CD14-positive monocyte (primary cell): Measurements from ENCODE around the gene IMPACT. TPM values are rescaled to one million over a fixed set of nuclear protein-coding genes. Genes with fewer than 3 reads are reported as not detected.

Experiments
- DNase-seq, 3 donors: peaks; one replicate each; pipeline ENCODE4 v3.0.0-alpha.2; 2011 to 2022
- H2AFZ ChIP-seq: 2 replicates; pipeline ENCODE4 v1.6.0; 2012; ENCODE audit warnings: mild to moderate bottlenecking, low read depth, low read length, inconsistent platforms; ENCODE audit not compliant: insufficient read depth, poor library complexity, severe bottlenecking
- H3K27ac ChIP-seq, 2 donors: 1 replicate in 1 of 2; 2 replicates in 1 of 2; pipeline ENCODE4 v1.5.1; 2012 to 2013; ENCODE audit warnings: low read length in 2 of 2, control low read depth in 1 of 2, inconsistent platforms in 1 of 2, low read depth in 1 of 2, mild to moderate bottlenecking in 1 of 2
- H3K27me3 ChIP-seq, 2 donors: one replicate each; pipeline versions ENCODE4 v1.6.0 to v1.6.1; 2011 to 2013; ENCODE audit warnings: low read length in 2 of 2; ENCODE audit not compliant: control insufficient read depth in 2 of 2, insufficient read depth in 2 of 2
- H3K36me3 ChIP-seq, 2 donors: replicated peaks in 1 of 2; 1 replicate in 1 of 2; 2 replicates in 1 of 2; pipeline versions ENCODE4 v1.5.1 to v1.6.1; 2012 to 2013; ENCODE audit warnings: low read length in 2 of 2, control low read depth in 1 of 2, inconsistent platforms in 1 of 2, mild to moderate bottlenecking in 1 of 2; ENCODE audit not compliant: insufficient read depth in 2 of 2, control insufficient read depth in 1 of 2
- H3K4me1 ChIP-seq, 2 donors: 1 replicate in 1 of 2; 2 replicates in 1 of 2; pipeline versions ENCODE4 v1.5.1 to v1.6.1; 2012 to 2013; ENCODE audit warnings: low read length in 2 of 2, control low read depth in 1 of 2, inconsistent platforms in 1 of 2, mild to moderate bottlenecking in 1 of 2, moderate library complexity in 1 of 2; ENCODE audit not compliant: insufficient read depth in 2 of 2, control insufficient read depth in 1 of 2
- H3K4me2 ChIP-seq: replicated peaks from 2 replicates; pipeline ENCODE3; 2012; ENCODE audit warnings: low read length, moderate library complexity, mild to moderate bottlenecking; ENCODE audit not compliant: poor library complexity, severe bottlenecking; ENCODE audit errors: extremely low read depth
- H3K4me3 ChIP-seq, 3 experiments: fragments of 200-600 bp in 1 of 3; sonication (generic) in 1 of 3; replicated peaks in 1 of 3; 1 replicate in 2 of 3; 2 replicates in 1 of 3; pipeline ENCODE4 v1.5.1; 2011 to 2013; ENCODE audit warnings: low read length in 3 of 3, mild to moderate bottlenecking in 3 of 3, control low read depth in 2 of 3, low read depth in 2 of 3, inconsistent platforms in 1 of 3, moderate library complexity in 1 of 3
- H3K79me2 ChIP-seq: 2 replicates; pipeline ENCODE4 v1.6.0; 2012; ENCODE audit warnings: mild to moderate bottlenecking, control low read depth, inconsistent platforms, low read length, moderate library complexity; ENCODE audit not compliant: insufficient read depth
- H3K9ac ChIP-seq: 2 replicates; pipeline ENCODE4 v1.6.0; 2017; ENCODE audit warnings: low read length, mild to moderate bottlenecking; ENCODE audit not compliant: insufficient read depth, poor library complexity, severe bottlenecking
- H3K9me3 ChIP-seq, 2 donors: replicated peaks in 1 of 2; 1 replicate in 1 of 2; 2 replicates in 1 of 2; pipeline versions ENCODE4 v1.5.1 to v1.6.1; 2012 to 2013; ENCODE audit warnings: low read length in 2 of 2, control low read depth in 1 of 2; ENCODE audit not compliant: control insufficient read depth in 1 of 2, insufficient read depth in 1 of 2
- H4K20me1 ChIP-seq: 2 replicates; pipeline ENCODE4 v1.6.0; 2012; ENCODE audit warnings: mild to moderate bottlenecking, low read length, control low read depth, moderate library complexity; ENCODE audit not compliant: insufficient read depth
- H3K27ac Mint-ChIP-seq, 7 donors: one replicate each; pipeline ENCODE4 v1.8.0; 2020; ENCODE audit warnings: mild to moderate bottlenecking in 7 of 7, mixed read lengths in 7 of 7, moderate library complexity in 6 of 7, inconsistent platforms in 2 of 7
- H3K27me3 Mint-ChIP-seq, 3 donors: one replicate each; pipeline ENCODE4 v1.8.0; 2021 to 2022; ENCODE audit warnings: low read depth in 3 of 3, mild to moderate bottlenecking in 3 of 3, mixed read lengths in 3 of 3, moderate library complexity in 3 of 3, inconsistent platforms in 1 of 3
- H3K36me3 Mint-ChIP-seq, 2 donors: one replicate each; pipeline ENCODE4 v1.8.0; 2020; ENCODE audit warnings: mixed read lengths in 2 of 2, inconsistent platforms in 1 of 2, mild to moderate bottlenecking in 1 of 2
- H3K4me1 Mint-ChIP-seq: one replicate; pipeline ENCODE4 v1.8.0; 2020; ENCODE audit warnings: mild to moderate bottlenecking, mixed read lengths
- H3K4me3 Mint-ChIP-seq, 2 donors: one replicate each; pipeline ENCODE4 v1.8.0; 2020; ENCODE audit warnings: mild to moderate bottlenecking in 2 of 2, mixed read lengths in 2 of 2, moderate library complexity in 1 of 2
- H3K9me3 Mint-ChIP-seq, 7 donors: one replicate each; pipeline ENCODE4 v1.8.0; 2020 to 2022; ENCODE audit warnings: mixed read lengths in 7 of 7, mild to moderate bottlenecking in 6 of 7, moderate library complexity in 6 of 7, inconsistent platforms in 2 of 7
- CTCF ChIP-seq: fragments of 200-600 bp; IDR thresholded peaks from one replicate; pipeline ENCODE4 v1.8.0; 2022; ENCODE audit warnings: antibody characterized with exemption, mild to moderate bottlenecking
- WGBS: methylation state at CpG from one replicate; pipeline ENCODE4 v1.1.5; 2013; ENCODE audit warnings: missing lambda C conversion rate; ENCODE audit not compliant: insufficient coverage; 5-methylcytosine and 5-hydroxymethylcytosine counted together
- intact Hi-C, 2 donors: fragments of 100-400 bp; cut with micrococcal nuclease; formaldehyde crosslinking; loops; one replicate each; pipeline versions ENCODE4 v1.15.0 to v1.15.1; 2023
- polyA plus RNA-seq, 3 donors: library from polyadenylated mRNA; depleted of rRNA in 1 of 3; unstranded in 2 of 3; stranded (reverse) in 1 of 3; fragments of 300-500 nt in 2 of 3; fragments of >200 nt in 1 of 3; fragmentation: Illumina TruSeq in 2 of 3; gene quantifications; 1 replicate in 2 of 3; 2 replicates in 1 of 3; pipeline ENCODE4 v1.2.3, GENCODE V29; 2012 to 2021

The IMPACT gene
- polyA plus RNA-seq, 3 donors, result 8.9 to 19.7 (median 15.8) TPM

GRCh38 chr18:24446453-24446852 lies 20.0 kb downstream of the IMPACT start:
- intact Hi-C loops, result no loop called here
- H3K36me3 Mint-ChIP-seq, result peaks cover 71 to 79% of the 10 kb centered on the region in 2 donors
- no CpG with 5 or more reads among the region's 1 CpG for WGBS

GRCh38 chr18:24446953-24447538 lies 20.6 kb downstream of the IMPACT start:
- no CpG with 5 or more reads among the region's 1 CpG for WGBS
- H3K36me3 Mint-ChIP-seq, result peaks cover 70 to 78% of the 10 kb centered on the region in 2 donors

More at GRCh38 chr18:24446453-24446852, 20.0 kb downstream of the IMPACT start:
- Mint-ChIP-seq H3K27me3 (no peaks in the 10 kb centered on the region), H3K27ac (no peak overlapping the region), H3K4me3 (no peak overlapping the region), H3K4me1 (peaks cover 13% of the 10 kb centered on the region), H3K9me3 (no peaks in the 10 kb centered on the region)
- H3K27me3 ChIP-seq, result no peaks in the 10 kb centered on the region
- H3K9me3 ChIP-seq, result no peaks in the 10 kb centered on the region
- no peaks in the 10 kb centered on the region for H3K79me2 ChIP-seq
- H3K4me1 ChIP-seq, result peaks cover 0 to 10% of the 10 kb centered on the region in 2 donors
- H3K4me2 ChIP-seq, result no peak overlapping the region
- H3K36me3 ChIP-seq, result peaks cover 68 to 83% of the 10 kb centered on the region in 2 donors
- TF ChIP-seq CTCF, result no peak
- H3K4me3 ChIP-seq, result no peak overlapping the region
- H4K20me1 ChIP-seq, result no peaks in the 10 kb centered on the region
- H3K9ac ChIP-seq, result no peak overlapping the region
- no peak overlapping the region for H2AFZ ChIP-seq
- H3K27ac ChIP-seq, result no peak overlapping the region
- no peak for DNase-seq

More at GRCh38 chr18:24446953-24447538, 20.6 kb downstream of the IMPACT start:
- Histone ChIP-seq H2AFZ (no peak overlapping the region), H3K27ac (no peak overlapping the region), H3K27me3 (no peaks in the 10 kb centered on the region), H3K4me1 (peaks cover 0 to 10% of the 10 kb centered on the region in 2 donors), H3K9ac (no peak overlapping the region), H3K4me3 (no peak overlapping the region), H3K9me3 (no peaks in the 10 kb centered on the region), H4K20me1 (no peaks in the 10 kb centered on the region), H3K79me2 (no peaks in the 10 kb centered on the region), H3K36me3 (peaks cover 74 to 82% of the 10 kb centered on the region in 2 donors), H3K4me2 (no peak overlapping the region)
- Mint-ChIP-seq H3K4me1 (peaks cover 10% of the 10 kb centered on the region), H3K27ac (no peak overlapping the region), H3K27me3 (no peaks in the 10 kb centered on the region), H3K4me3 (no peak overlapping the region), H3K9me3 (no peaks in the 10 kb centered on the region)
- no peak for DNase-seq
- intact Hi-C loops, result no loop called here
- no peak for TF ChIP-seq CTCF
